SK-N-SH treated with all-trans-retinoic acid at 6 μM for 48 hours (cell line): ENCODE results near the gene MYO16.

ENCODE experiments used
- ATAC-seq: fragments of 200-7000 bp; cut with Tn5 transposase; 3 replicates; pipeline ENCODE4 v1.9.1; 2020; ENCODE audit warnings: mild to moderate bottlenecking, moderate library complexity
- ARNTL ChIP-seq: fragments of 450-650 bp; formaldehyde crosslinking; IDR thresholded peaks from 2 replicates; pipeline ENCODE4 v1.5.0; 2020; ENCODE audit warnings: low read depth, mild to moderate bottlenecking, moderate library complexity, borderline replicate concordance
- BACH2 ChIP-seq: fragments of 250-450 bp; sonication (Bioruptor Pico); IDR thresholded peaks from 2 replicates; pipeline ENCODE4 v1.9.0; 2021; ENCODE audit warnings: mild to moderate bottlenecking, borderline replicate concordance
- CREB5 ChIP-seq: fragments of 250-450 bp; sonication (Bioruptor Pico); IDR thresholded peaks from 2 replicates; pipeline ENCODE4 v1.5.1; 2020; ENCODE audit warnings: low read depth, mild to moderate bottlenecking, moderate library complexity
- CSDC2 ChIP-seq: fragments of 250-450 bp; sonication (Bioruptor Pico); IDR thresholded peaks from 2 replicates; pipeline ENCODE4 v1.5.0; 2020; ENCODE audit warnings: mild to moderate bottlenecking, moderate library complexity
- ESRRG ChIP-seq: fragments of 250-450 bp; sonication (Bioruptor Pico); IDR thresholded peaks from 2 replicates; pipeline ENCODE4 v1.6.1; 2021; ENCODE audit warnings: mild to moderate bottlenecking
- GLIS3 ChIP-seq: fragments of 250-450 bp; sonication (Bioruptor Pico); IDR thresholded peaks from 2 replicates; pipeline ENCODE4 v1.5.0; 2020; ENCODE audit warnings: mild to moderate bottlenecking, moderate library complexity
- ISL1 ChIP-seq: fragments of 250-450 bp; sonication (Bioruptor Pico); IDR thresholded peaks from 2 replicates; pipeline ENCODE4 v2.1.2; 2022; ENCODE audit warnings: mild to moderate bottlenecking, moderate library complexity
- OSR1 ChIP-seq: fragments of 250-450 bp; sonication (Bioruptor Pico); IDR thresholded peaks from 2 replicates; pipeline ENCODE4 v1.8.0; 2022; ENCODE audit warnings: moderate library complexity, mild to moderate bottlenecking, inconsistent platforms
- PPARA ChIP-seq: fragments of 250-450 bp; sonication (Bioruptor Pico); IDR thresholded peaks from 2 replicates; pipeline ENCODE4 v1.5.0; 2020; ENCODE audit warnings: mild to moderate bottlenecking, borderline replicate concordance
- SNAI2 ChIP-seq: fragments of 250-450 bp; sonication (Bioruptor Pico); IDR thresholded peaks from 2 replicates; pipeline ENCODE4 v1.5.0; 2020; ENCODE audit warnings: mild to moderate bottlenecking, moderate library complexity
- TCF4 ChIP-seq: fragments of 250-450 bp; sonication (Bioruptor Pico); IDR thresholded peaks from 2 replicates; pipeline ENCODE4 v1.8.0; 2021; ENCODE audit warnings: mild to moderate bottlenecking, moderate library complexity, borderline replicate concordance
- TOX ChIP-seq: fragments of 250-450 bp; sonication (Bioruptor Pico); IDR thresholded peaks from 2 replicates; pipeline ENCODE4 v1.8.0; 2021; ENCODE audit warnings: mild to moderate bottlenecking, moderate library complexity, borderline replicate concordance
- TSHZ2 ChIP-seq: fragments of 250-450 bp; sonication (Bioruptor Pico); IDR thresholded peaks from 2 replicates; pipeline ENCODE4 v1.5.0; 2020; ENCODE audit warnings: mild to moderate bottlenecking, moderate library complexity
- ZC3H10 ChIP-seq: fragments of 250-450 bp; sonication (Bioruptor Pico); IDR thresholded peaks from 2 replicates; pipeline ENCODE4 v1.5.1; 2021; ENCODE audit warnings: mild to moderate bottlenecking, moderate library complexity
- ZFP3 ChIP-seq: fragments of 250-450 bp; sonication (Bioruptor Pico); IDR thresholded peaks from 2 replicates; pipeline ENCODE4 v1.5.0; 2020; ENCODE audit warnings: mild to moderate bottlenecking, moderate library complexity
- ZFP30 ChIP-seq: fragments of 450-650 bp; formaldehyde crosslinking; IDR thresholded peaks from 2 replicates; pipeline ENCODE4 v1.5.0; 2022; ENCODE audit warnings: mild to moderate bottlenecking, moderate library complexity
- ZNF70 ChIP-seq: fragments of 450-650 bp; formaldehyde crosslinking; IDR thresholded peaks from 2 replicates; pipeline ENCODE4 v1.5.0; 2020; ENCODE audit warnings: mild to moderate bottlenecking, moderate library complexity
- ZNF8 ChIP-seq: fragments of 450-650 bp; formaldehyde crosslinking; IDR thresholded peaks from 2 replicates; pipeline ENCODE4 v1.5.0; 2020; ENCODE audit warnings: mild to moderate bottlenecking, moderate library complexity
- TF ChIP-seq, protein P1 (sequence below): fragments of 250-450 bp; sonication (Bioruptor Pico); IDR thresholded peaks from 2 replicates; pipeline ENCODE4 v1.8.0; 2021; ENCODE audit warnings: low read depth, mild to moderate bottlenecking, moderate library complexity, borderline replicate concordance
- TF ChIP-seq, protein P2 (sequence below): fragments of 250-450 bp; sonication (Bioruptor Pico); IDR thresholded peaks from 2 replicates; pipeline ENCODE4 v1.8.0; 2020; ENCODE audit warnings: mild to moderate bottlenecking, moderate library complexity, borderline replicate concordance
- TF ChIP-seq, protein P3 (sequence below): fragments of 250-450 bp; sonication (Bioruptor Pico); IDR thresholded peaks from 2 replicates; pipeline ENCODE4 v1.5.1; 2021; ENCODE audit warnings: mild to moderate bottlenecking, moderate library complexity

The MYO16 gene

DNA sequence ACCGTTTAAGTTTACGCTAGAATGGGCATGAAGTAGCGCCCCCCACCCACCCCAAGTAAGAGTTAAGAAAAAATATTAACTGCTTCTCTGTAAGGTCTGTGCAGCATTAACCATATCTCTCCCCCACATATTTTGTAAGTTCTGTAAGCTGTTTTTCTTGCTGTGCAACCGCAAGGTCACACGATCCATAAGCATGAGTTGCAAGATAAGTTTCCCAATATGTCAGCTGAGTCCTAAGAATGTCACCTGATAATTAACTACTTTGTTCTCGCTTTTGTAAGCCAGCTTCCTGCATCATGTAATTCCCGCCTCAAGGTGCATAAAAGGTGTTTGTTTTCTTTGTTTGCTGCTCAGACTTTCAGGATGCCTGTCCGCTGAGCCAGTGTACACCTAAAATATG lies 187.0 kb downstream of the MYO16 start:
- no peak for TF ChIP-seq ARNTL (CRISPR knock-in tag)
- TF ChIP-seq ZC3H10 (CRISPR knock-in tag) = no peak
- no peak for TF ChIP-seq ZFP30
- TF ChIP-seq, protein P1, sequence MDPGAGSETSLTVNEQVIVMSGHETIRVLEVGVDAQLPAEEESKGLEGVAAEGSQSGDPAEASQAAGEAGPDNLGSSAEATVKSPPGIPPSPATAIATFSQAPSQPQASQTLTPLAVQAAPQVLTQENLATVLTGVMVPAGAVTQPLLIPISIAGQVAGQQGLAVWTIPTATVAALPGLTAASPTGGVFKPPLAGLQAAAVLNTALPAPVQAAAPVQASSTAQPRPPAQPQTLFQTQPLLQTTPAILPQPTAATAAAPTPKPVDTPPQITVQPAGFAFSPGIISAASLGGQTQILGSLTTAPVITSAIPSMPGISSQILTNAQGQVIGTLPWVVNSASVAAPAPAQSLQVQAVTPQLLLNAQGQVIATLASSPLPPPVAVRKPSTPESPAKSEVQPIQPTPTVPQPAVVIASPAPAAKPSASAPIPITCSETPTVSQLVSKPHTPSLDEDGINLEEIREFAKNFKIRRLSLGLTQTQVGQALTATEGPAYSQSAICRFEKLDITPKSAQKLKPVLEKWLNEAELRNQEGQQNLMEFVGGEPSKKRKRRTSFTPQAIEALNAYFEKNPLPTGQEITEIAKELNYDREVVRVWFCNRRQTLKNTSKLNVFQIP (CRISPR knock-in tag) = no peak
- TF ChIP-seq, protein P2, sequence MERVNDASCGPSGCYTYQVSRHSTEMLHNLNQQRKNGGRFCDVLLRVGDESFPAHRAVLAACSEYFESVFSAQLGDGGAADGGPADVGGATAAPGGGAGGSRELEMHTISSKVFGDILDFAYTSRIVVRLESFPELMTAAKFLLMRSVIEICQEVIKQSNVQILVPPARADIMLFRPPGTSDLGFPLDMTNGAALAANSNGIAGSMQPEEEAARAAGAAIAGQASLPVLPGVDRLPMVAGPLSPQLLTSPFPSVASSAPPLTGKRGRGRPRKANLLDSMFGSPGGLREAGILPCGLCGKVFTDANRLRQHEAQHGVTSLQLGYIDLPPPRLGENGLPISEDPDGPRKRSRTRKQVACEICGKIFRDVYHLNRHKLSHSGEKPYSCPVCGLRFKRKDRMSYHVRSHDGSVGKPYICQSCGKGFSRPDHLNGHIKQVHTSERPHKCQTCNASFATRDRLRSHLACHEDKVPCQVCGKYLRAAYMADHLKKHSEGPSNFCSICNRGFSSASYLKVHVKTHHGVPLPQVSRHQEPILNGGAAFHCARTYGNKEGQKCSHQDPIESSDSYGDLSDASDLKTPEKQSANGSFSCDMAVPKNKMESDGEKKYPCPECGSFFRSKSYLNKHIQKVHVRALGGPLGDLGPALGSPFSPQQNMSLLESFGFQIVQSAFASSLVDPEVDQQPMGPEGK = no peak
- no peak for TF ChIP-seq GLIS3
- no peak for TF ChIP-seq TOX (CRISPR knock-in tag)
- no peak for TF ChIP-seq BACH2
- no peak for TF ChIP-seq OSR1 (CRISPR knock-in tag)
- no peak for TF ChIP-seq TCF4 (CRISPR knock-in tag)
- no peak for TF ChIP-seq ISL1 (CRISPR knock-in tag)
- TF ChIP-seq ZFP3 (CRISPR knock-in tag) = no peak
- no peak for ATAC-seq

GRCh38 chr13:108827646-108828045 lies 198.2 kb downstream of the MYO16 start:
- no peak for ATAC-seq
- no peak for TF ChIP-seq GLIS3
- no peak for TF ChIP-seq SNAI2 (CRISPR knock-in tag)
- TF ChIP-seq OSR1 (CRISPR knock-in tag) = no peak
- TF ChIP-seq ESRRG = no peak
- no peak for TF ChIP-seq ISL1 (CRISPR knock-in tag)
- no peak for TF ChIP-seq ARNTL (CRISPR knock-in tag)
- TF ChIP-seq ZC3H10 (CRISPR knock-in tag) = no peak
- no peak for TF ChIP-seq ZFP3 (CRISPR knock-in tag)
- TF ChIP-seq CREB5 (CRISPR knock-in tag) = no peak
- no peak for TF ChIP-seq ZNF8 (CRISPR knock-in tag)
- TF ChIP-seq, protein P3, sequence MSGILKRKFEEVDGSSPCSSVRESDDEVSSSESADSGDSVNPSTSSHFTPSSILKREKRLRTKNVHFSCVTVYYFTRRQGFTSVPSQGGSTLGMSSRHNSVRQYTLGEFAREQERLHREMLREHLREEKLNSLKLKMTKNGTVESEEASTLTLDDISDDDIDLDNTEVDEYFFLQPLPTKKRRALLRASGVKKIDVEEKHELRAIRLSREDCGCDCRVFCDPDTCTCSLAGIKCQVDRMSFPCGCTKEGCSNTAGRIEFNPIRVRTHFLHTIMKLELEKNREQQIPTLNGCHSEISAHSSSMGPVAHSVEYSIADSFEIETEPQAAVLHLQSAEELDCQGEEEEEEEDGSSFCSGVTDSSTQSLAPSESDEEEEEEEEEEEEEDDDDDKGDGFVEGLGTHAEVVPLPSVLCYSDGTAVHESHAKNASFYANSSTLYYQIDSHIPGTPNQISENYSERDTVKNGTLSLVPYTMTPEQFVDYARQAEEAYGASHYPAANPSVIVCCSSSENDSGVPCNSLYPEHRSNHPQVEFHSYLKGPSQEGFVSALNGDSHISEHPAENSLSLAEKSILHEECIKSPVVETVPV (CRISPR knock-in tag) = no peak
- TF ChIP-seq PPARA (CRISPR knock-in tag) = no peak
- TF ChIP-seq TSHZ2 (CRISPR knock-in tag) = no peak

DNA sequence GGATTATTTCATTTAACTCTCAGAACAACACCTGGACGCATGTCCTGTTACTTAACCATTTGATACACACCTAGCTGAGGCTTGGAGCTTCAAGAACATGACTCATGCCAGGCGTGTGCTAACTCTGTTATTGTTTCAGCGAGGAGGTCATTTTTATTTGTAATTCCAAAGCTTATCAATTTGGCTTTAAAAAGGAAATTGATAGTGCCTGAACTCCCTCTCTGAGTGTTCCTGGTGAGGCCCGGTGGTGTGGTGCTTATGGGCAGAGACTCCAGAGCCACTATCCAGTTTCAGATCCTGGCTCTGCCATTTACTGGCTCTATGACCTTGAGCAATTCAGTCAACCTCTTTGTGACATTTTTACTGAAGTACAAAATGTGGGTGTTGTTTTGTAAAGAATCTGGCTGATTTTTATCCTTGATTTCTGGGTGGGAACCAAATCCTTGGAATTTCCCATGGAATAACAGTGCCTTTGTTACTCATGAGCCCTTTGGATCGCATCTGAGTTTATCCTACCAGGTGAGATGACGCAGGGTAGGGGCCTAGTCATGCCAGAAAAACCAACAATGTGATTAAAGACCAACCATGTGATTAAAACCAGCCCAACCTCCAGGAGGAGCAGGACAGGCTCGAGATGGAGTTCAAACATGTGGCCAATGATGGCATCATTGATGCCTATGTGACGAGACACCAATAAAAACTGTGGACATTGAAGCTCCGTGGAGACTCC lies 198.8 kb downstream of the MYO16 start:
- no peak for TF ChIP-seq ISL1 (CRISPR knock-in tag)
- TF ChIP-seq, protein P1 (CRISPR knock-in tag) = no peak
- no peak for TF ChIP-seq ZNF70 (CRISPR knock-in tag)
- TF ChIP-seq CSDC2 (CRISPR knock-in tag) = no peak
- TF ChIP-seq, protein P3 (CRISPR knock-in tag) = no peak
- TF ChIP-seq ZC3H10 (CRISPR knock-in tag) = no peak
- no peak for TF ChIP-seq SNAI2 (CRISPR knock-in tag)
- ATAC-seq = no peak
